Stimulated activated CD4-positive, alpha-beta T cell treated with anti-CD3 and anti-CD28 coated beads, TNF-alpha, amount 100 ng/mL, for 24 hours (primary cell): ENCODE data around the gene CDH16.
"Not testable (repeated sequence)": the region's sequence is repeated elsewhere in the genome, so short reads cannot be mapped to it uniquely, and the experiment has no call there.

Experiments
- DNase-seq, 3 experiments: peaks; one replicate each; pipeline ENCODE4 v3.0.0-alpha.2; 2020; ENCODE audit warnings: low read depth in 3 of 3

CDH16 gene

GRCh38 chr16:66910175-66910940 lies 8.3 kb downstream of the CDH16 start:
- no peak for DNase-seq

DNA sequence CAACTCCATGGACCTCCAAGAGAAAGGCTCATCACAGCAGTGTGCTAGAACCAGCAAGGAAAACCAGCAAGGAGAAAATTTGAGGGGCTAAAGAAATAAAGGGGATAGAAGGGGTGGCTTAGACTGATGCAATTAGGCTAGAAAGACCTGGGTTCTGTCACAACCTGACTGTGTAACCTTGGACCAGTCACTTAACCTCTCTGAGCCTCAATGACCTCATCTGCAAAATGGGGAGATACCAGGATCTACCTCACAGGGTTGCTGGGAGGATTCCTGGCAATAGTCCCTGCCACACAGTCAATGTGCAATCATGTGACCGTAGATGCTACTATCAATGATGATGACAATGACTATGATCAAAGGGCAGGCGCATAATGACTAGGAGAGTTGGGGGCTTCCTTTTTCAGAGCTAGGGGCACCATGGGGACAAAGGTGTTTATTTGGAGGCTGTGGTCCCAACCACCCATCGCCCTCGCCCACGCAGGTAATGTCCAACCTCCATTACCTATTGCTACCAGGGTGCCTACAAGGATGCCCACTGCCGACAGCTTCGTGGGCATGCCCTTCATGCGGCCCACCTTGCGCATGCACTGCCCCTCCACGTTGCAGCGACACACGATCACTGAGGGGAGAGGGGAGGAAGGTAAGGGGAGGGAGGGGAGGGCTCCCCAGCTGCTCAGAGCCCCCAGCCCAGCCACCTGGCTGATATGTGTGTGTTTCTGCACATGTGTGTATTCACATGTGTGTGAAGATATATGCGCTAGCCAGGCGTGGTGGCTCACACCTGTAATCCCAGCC lies 9.7 kb downstream of the CDH16 start:
- DNase-seq, result no peak

- no peak for DNase-seq
Measured at GRCh38 chr16:66908116-66908515, 10.6 kb downstream of the CDH16 start.

GRCh38 chr16:66906916-66907836 lies 11.5 kb downstream of the CDH16 start:
- no peak for DNase-seq

GRCh38 chr16:66905633-66906539 lies 12.8 kb downstream of the CDH16 start:
- peak in 1 of 3 experiments; percentile 40 for DNase-seq

DNA sequence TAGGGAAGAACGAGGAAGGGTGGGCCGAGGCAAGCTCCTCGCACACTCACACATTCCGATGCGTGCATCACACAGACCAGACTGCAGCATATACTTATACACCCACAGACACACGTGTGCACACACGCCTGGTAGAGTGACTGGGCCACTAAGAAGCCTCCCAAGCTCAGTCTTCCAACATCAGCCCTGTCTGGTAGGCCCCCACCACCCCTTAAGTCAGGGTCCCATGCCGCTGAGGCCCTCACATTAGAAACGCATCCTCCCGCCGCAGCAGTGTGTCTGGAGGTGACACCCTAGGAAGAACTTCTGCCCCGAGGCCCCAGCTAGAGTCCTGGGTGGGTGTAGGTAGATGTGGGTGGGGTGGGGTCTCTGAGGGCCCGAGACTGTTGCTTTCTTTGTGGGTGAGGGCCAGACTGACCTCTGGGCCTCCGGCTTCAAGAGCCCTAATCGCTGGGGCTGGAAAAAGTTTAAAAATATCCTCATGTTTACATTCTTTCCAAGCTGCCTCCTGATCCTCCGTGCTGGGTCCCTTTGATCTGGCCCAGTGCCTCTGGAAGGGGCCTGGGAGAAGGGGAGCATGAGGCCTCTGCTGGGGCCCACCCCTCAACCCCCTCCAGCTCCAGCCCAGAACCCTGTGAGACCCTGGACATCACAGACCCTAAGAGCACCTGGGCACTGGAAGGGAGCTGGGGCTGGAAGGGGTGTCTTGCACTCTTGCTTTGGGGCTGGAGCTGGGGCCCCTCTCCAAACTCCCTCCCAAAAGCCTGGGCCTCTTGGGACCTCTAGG lies 13.6 kb downstream of the CDH16 start:
- DNase-seq, result no peak

DNA sequence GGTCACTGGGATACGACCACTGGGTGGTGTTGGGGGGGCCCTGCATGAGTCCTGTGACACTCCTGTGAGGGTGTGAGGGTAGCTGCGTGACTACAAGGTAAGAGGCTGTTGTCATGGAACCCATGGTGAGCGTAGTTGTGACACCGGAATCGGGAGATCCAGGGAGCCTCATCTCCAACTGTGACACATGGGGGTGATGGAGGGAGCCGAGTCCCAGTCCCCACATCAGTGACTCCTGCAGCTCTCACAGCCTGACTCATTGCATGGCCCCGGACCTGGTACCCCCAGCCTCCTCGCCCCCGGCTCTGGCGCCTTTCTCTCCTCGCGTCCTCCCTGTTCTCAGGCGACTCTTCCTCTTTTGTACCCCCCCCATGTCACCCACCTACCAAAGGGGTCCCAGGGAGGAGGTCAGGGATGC lies 14.2 kb downstream of the CDH16 start:
- no peak for DNase-seq

GRCh38 chr16:66903544-66904427 lies 14.9 kb downstream of the CDH16 start:
- no peak for DNase-seq

- DNase-seq, result no peak
Measured at GRCh38 chr16:66902648-66903543, 15.8 kb downstream of the CDH16 start.

DNA sequence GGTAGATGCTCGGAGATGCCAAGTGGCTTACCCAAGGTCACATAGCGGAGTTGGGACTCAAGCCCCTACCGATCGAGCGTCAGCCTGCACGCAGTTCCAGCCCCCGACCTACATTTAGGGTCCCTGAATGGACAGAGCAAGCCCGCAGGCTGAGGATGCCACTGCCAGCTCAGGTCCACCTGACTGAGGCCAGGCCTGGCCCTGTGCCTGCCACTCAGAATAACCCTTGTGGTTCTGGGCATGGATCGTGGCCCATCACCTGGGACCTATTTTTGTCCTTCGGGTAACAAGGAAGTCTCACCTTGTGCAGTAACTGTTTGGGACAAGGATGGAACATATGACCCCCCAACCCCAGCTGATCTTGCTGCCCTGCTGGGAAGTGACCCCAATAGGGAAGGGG lies 17.1 kb downstream of the CDH16 start:
- DNase-seq, result no peak

GRCh38 chr16:66900721-66901441 lies 17.8 kb downstream of the CDH16 start:
- DNase-seq, result no peak

DNA sequence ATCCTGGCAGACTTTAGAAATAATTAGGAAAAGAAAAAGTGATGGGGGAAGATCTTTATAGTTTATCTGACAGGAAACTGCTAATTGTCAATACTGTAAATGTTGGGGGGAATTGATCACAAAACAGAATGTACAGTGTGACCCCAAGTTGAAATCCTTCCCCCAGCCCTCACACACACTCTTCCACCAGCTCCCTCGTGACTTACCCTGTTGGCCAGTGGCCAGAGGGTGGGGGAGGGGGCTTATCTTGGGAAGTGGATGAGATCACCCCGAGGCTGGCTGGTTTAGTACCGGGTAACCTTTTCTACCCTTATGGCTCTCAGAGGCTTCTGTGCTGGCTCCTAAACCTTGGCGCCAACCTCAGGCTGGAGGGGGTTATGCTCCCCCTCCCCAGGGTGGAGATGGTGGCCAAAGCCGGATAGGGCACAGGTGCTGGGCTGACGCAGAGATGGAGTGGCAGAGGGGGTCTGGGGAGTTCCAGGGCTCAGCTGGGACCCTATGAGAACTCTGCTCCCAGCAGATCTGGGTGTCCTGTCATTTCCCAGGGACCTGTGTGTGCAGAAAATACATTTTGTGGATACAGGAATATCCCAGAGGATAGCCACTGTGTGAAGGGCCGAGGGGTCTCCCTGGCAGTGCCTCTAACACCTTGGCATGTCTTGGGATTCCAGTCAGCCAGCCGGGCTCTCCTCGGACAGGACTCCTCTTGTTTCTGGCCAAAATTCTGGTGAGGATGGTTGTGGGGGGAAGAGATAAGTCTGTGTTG lies 18.6 kb downstream of the CDH16 start:
- no peak for DNase-seq

- no peak for DNase-seq
Measured at GRCh38 chr16:66899310-66899944, 19.3 kb downstream of the CDH16 start.

GRCh38 chr16:66898933-66899309 lies 19.8 kb downstream of the CDH16 start:
- no peak for DNase-seq

- DNase-seq, result no peak
Measured at GRCh38 chr16:66898207-66898606, 20.5 kb downstream of the CDH16 start.

GRCh38 chr16:66896682-66897081 lies 22.0 kb downstream of the CDH16 start:
- DNase-seq, result not testable (repeated sequence)
